GM13977 (cell line): ENCODE results near the gene STPG3.

Experiments
- DNase-seq: peaks from one replicate; pipeline ENCODE4 v3.0.0; 2012; ENCODE audit warnings: low spot score
- in situ Hi-C: fragments of 300-500 bp; cut with MboI; formaldehyde crosslinking; loops from one replicate; pipeline ENCODE4 v1.12.0; 2022; ENCODE audit warnings: low sequenced_read_pairs, low pct_unique_long_range_greater_than_20kb, mixed read lengths, inconsistent platforms; ENCODE audit not compliant: unreplicated experiment
- TF ChIP-seq, protein P1 (sequence below): IDR thresholded peaks from 2 replicates; pipeline ENCODE4 v1.5.1; 2012; ENCODE audit warnings: mild to moderate bottlenecking, control low read depth; ENCODE audit not compliant: insufficient read depth; ENCODE audit errors: extremely low read depth, missing control alignments

Gene STPG3

GRCh38 chr9:137212520-137212919, 38.6 kb upstream of the STPG3 start:
- in situ Hi-C loops, result no loop called here
- no peak for DNase-seq
- TF ChIP-seq, protein P1, sequence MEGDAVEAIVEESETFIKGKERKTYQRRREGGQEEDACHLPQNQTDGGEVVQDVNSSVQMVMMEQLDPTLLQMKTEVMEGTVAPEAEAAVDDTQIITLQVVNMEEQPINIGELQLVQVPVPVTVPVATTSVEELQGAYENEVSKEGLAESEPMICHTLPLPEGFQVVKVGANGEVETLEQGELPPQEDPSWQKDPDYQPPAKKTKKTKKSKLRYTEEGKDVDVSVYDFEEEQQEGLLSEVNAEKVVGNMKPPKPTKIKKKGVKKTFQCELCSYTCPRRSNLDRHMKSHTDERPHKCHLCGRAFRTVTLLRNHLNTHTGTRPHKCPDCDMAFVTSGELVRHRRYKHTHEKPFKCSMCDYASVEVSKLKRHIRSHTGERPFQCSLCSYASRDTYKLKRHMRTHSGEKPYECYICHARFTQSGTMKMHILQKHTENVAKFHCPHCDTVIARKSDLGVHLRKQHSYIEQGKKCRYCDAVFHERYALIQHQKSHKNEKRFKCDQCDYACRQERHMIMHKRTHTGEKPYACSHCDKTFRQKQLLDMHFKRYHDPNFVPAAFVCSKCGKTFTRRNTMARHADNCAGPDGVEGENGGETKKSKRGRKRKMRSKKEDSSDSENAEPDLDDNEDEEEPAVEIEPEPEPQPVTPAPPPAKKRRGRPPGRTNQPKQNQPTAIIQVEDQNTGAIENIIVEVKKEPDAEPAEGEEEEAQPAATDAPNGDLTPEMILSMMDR, result no peak

DNA sequence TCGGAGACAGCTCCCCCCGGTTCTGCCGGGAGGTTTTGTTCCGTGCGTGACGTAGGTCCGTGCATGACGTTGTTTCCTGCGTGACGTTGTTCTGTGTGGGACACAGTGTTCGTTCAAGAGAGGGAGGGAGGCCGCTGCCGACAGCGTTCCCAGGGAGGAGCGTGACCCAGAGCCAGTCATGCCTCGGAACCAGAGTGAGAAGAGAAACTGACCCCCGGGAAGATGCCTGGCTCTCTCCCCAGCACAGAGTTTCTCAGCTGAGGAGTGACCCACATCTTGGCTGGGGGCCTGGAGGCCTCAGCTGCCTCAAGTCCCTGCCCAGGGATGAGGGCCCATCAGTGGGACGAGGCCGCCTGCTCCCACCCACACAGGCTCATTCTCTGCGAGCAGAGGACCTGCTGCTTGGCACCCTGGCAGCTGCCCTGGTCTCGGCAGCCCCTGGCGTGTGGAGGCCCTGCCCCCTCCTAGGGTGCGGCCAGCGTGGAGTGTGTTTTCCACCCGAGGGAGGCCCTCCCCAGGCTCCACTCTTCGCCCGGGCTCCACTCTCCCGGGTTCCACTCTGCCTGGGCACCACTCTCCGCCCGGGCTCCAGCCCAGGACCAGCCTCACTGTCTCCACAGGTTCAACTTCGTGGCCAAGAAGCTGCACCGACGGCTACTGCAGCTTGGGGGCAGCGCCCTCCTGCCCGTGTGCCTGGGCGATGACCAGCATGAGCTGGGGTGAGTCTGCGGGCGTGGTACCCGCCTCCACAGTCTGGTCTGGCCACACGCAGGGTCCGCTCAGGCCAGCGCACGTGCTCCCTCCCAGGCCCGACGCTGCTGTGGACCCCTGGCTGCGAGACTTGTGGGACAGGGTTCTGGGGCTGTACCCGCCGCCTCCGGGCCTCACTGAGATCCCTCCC, 37.7 kb upstream of the STPG3 start:
- no peak for DNase-seq
- TF ChIP-seq, protein P1, result peak; percentile 34
- in situ Hi-C loops, result no loop called here

- in situ Hi-C loops, result no loop called here
- TF ChIP-seq, protein P1, result no peak
- DNase-seq, result no peak
Observed at GRCh38 chr9:137214620-137215019, 36.5 kb upstream of the STPG3 start.

GRCh38 chr9:137215196-137215986, 35.7 kb upstream of the STPG3 start:
- in situ Hi-C loops, result no loop called here

DNA sequence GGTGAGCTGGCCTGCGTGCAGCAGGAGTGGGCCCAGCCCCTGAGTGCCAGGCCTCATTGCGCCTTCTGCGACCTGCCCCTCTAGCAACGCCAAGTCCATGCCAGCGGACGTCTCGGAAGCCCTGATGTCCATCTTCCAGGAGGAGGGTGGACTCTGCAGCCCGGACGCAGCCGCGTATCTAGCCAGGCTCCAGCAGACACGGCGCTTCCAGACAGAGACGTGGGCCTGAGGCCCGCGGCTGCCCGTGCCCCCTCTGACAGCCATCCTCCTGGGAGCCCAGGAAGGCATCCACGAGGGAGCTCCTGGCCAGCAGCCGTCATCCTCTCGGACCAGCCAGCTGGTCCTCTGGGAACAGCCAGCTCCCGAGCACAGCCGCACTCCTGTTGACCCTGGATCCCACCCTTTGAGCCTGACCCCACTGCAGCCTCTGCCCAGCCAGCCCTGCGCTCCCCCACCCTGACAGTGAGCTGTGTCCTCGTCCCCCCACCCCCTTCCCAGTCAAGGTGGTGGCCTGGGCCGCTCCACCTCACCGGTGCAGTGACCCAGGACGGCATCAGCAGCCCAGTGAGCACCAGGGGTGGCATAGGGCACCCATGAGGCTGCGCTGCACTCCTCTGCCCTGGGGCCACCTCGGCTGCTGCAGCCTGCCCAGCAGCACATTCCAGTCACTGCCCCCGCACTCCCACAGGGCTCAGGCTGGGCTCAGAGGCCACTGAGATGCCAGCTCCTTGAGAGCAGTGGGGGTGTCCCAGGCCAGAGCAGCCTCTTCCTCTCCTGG, 34.7 kb upstream of the STPG3 start:
- no peak for DNase-seq
- in situ Hi-C loops, result no loop called here
- TF ChIP-seq, protein P1, result no peak

More at GRCh38 chr9:137215196-137215986, 35.7 kb upstream of the STPG3 start:
- TF ChIP-seq, protein P1, result no peak
- DNase-seq, result no peak
